ENCODE measurements around the gene INPP5A. TPM values are rescaled to one million over a fixed set of nuclear protein-coding genes. Genes with fewer than 3 reads are reported as not detected.

The INPP5A gene
- total and polyA plus RNA-seq, 2 donors (not counting 1 experiment from before 2014, with no cell fraction given): 9.3 to 87.8 TPM

DNA sequence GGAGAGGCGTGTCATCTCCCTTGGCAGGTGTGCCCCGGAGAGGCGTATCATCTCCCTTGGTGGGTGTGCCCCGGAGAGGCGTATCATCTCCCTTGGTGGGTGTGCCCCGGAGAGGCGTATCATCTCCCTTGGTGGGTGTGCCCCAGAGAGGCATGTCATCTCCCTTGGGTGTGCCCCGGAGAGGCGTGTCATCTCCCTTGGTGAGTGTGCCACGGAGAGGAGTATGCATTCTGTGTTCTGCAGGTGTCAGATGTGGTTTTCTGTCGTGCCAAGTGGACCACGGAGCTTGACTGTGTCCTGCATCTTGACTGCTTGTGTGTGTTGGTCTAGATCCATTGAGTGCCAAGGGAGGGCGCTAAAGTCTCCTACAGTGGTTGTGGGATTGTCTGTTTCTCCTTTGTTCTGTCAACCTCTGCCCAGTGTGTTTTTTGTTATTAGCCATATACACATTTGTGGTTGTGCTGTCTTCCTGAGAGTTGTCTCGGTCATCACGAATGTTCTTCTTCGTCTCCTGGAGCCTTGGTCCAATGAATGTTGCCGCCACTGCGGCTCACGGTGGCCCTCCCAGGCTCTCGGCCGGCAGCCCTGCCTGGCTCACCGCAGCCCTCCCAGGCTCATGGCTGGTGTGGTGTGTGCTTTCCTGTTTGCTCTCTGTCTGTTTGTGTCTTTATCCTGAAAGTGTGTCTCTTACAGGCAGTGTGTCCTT, 96.8 kb downstream of the INPP5A start:
- no peaks in the 10 kb centered on the region for H3K9me3 ChIP-seq (ENCODE audit: control extremely low read depth in 1 of 3, control insufficient read depth in 2 of 3, insufficient read depth in 1 of 3, low read length in 2 of 3)
- H4K20me1 ChIP-seq (ENCODE audit: control insufficient read depth, insufficient read depth, low read length, poor library complexity, severe bottlenecking): peaks cover 64% of the 10 kb centered on the region
- H3K27ac Mint-ChIP-seq: peak overlapping the region; percentile 39
- peak overlapping the region; percentile 18 for H3K4me3 Mint-ChIP-seq
- no peaks in the 10 kb centered on the region for H3K27me3 ChIP-seq (replicated peaks in 1 of 4; ENCODE audit: control extremely low read depth in 1 of 4, control insufficient read depth in 3 of 4, insufficient read depth in 4 of 4, low read length in 3 of 4)
- peak overlapping the region; percentile 10 for H2AFZ ChIP-seq (ENCODE audit: insufficient read depth, low read depth, low read length, poor library complexity, severe bottlenecking)
- DNase-seq (peak; percentile 73), ATAC-seq (ENCODE audit: low read depth) (peak; percentile 67)
- peaks cover 52% of the 10 kb centered on the region for H3K79me2 ChIP-seq (ENCODE audit: control insufficient read depth, insufficient read depth, low read length)
- no peak overlapping the region for H3K4me3 ChIP-seq (ENCODE audit: control extremely low read depth in 1 of 5, extremely low read depth in 1 of 5, insufficient read depth in 1 of 5, low read depth in 2 of 5, low read length in 4 of 5)
- CTCF ChIA-PET: interaction anchor here (1.0 to 6.0 kb wide), 7 partner anchors 8 to 179 kb away, joined by 3 to 59 read pairs (median 3); no protein-coding TSS in a partner anchor
- 71% methylated on average over 21 of the region's 22 CpGs for WGBS (ENCODE audit: insufficient coverage)
- peaks cover 56% of the 10 kb centered on the region for H3K4me1 Mint-ChIP-seq
- intact Hi-C loops (cut with micrococcal nuclease): loop anchor here (5.0 kb wide), 1 partner anchor 77 kb away; no protein-coding TSS in a partner anchor
- H3K9me3 Mint-ChIP-seq (ENCODE audit: insufficient read depth): no peaks in the 10 kb centered on the region
- POLR2A ChIA-PET: interaction anchor here (1.0 to 1.5 kb wide), 2 partner anchors 62 to 63 kb away, joined by 3 to 6 read pairs; no protein-coding TSS in a partner anchor
- no peak for TF ChIP-seq EZH2 (IDR thresholded peaks at IDR 0.05; ENCODE audit: borderline replicate concordance, insufficient read depth, low read depth, low read length, poor library complexity, severe bottlenecking)
- TF ChIP-seq, protein P1, sequence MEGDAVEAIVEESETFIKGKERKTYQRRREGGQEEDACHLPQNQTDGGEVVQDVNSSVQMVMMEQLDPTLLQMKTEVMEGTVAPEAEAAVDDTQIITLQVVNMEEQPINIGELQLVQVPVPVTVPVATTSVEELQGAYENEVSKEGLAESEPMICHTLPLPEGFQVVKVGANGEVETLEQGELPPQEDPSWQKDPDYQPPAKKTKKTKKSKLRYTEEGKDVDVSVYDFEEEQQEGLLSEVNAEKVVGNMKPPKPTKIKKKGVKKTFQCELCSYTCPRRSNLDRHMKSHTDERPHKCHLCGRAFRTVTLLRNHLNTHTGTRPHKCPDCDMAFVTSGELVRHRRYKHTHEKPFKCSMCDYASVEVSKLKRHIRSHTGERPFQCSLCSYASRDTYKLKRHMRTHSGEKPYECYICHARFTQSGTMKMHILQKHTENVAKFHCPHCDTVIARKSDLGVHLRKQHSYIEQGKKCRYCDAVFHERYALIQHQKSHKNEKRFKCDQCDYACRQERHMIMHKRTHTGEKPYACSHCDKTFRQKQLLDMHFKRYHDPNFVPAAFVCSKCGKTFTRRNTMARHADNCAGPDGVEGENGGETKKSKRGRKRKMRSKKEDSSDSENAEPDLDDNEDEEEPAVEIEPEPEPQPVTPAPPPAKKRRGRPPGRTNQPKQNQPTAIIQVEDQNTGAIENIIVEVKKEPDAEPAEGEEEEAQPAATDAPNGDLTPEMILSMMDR (IDR thresholded peaks at IDR 0.05): no peak
- H3K27ac ChIP-seq (ENCODE audit: low read length in 2 of 2): peak overlapping the region in 1 of 2 donors; percentile 43
- no peaks in the 10 kb centered on the region for H3K36me3 ChIP-seq (replicated peaks in 1 of 2; ENCODE audit: control extremely low read depth in 1 of 2, control insufficient read depth in 1 of 2, extremely low read depth in 1 of 2, insufficient read depth in 2 of 2, low read length in 1 of 2)
- no peaks in the 10 kb centered on the region for H3K27me3 Mint-ChIP-seq
- H3K4me2 ChIP-seq (replicated peaks; ENCODE audit: low read depth, low read length, poor library complexity, severe bottlenecking): peak overlapping the region; percentile 31
- H3K9ac ChIP-seq (ENCODE audit: low read length): no peak overlapping the region
- peaks cover 29 to 30% of the 10 kb centered on the region in 2 donors for H3K4me1 ChIP-seq (ENCODE audit: control insufficient read depth in 2 of 2, insufficient read depth in 2 of 2, low read length in 2 of 2)

DNA sequence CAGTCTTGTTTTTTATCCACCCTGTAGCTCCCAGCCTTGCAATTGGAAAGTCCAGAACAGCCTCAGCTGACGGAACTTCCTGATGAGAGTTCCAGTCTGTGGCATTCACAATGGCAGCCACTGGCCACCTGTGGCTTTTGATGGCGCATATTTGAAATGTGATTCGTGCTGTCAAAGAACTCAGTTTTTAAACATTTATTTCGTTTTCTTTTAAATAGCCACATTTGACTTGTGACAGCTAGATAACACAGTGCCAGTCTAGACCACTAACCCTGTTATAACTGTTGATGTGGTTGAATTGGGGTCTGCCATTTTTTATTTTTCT, 97.3 kb downstream of the INPP5A start:
- H3K27ac Mint-ChIP-seq: peak overlapping the region; percentile 39
- H3K79me2 ChIP-seq (ENCODE audit: control insufficient read depth, insufficient read depth, low read length): peaks cover 51% of the 10 kb centered on the region

More for the DNA sequence above, 97.3 kb downstream of the INPP5A start:
- peaks cover 0 to under 1% (median 0%) of the 10 kb centered on the region in 3 donors for H3K9me3 ChIP-seq (ENCODE audit: control extremely low read depth in 1 of 3, control insufficient read depth in 2 of 3, insufficient read depth in 1 of 3, low read length in 2 of 3)
- peak overlapping the region in 1 of 2 donors; percentile 43 for H3K27ac ChIP-seq (ENCODE audit: low read length in 2 of 2)
- H4K20me1 ChIP-seq (ENCODE audit: control insufficient read depth, insufficient read depth, low read length, poor library complexity, severe bottlenecking): peaks cover 64% of the 10 kb centered on the region
- CTCF ChIA-PET: interaction anchor here (1.0 to 6.0 kb wide), 6 partner anchors 17 to 180 kb away, joined by 3 to 59 read pairs (median 5); no protein-coding TSS in a partner anchor
- H3K4me3 Mint-ChIP-seq: no peak overlapping the region
- intact Hi-C loops (cut with micrococcal nuclease): loop anchor here (5.0 kb wide), 4 partner anchors 43 to 238 kb away; partner anchors contain the start of gene PWWP2B
- POLR2A ChIA-PET: interaction anchor here (0.6 to 1.0 kb wide), 3 partner anchors 15 to 165 kb away, joined by 3 to 4 read pairs (median 3); no protein-coding TSS in a partner anchor
- H3K27me3 Mint-ChIP-seq: no peaks in the 10 kb centered on the region
- DNase-seq: no peak
- peaks cover 29 to 30% of the 10 kb centered on the region in 2 donors for H3K4me1 ChIP-seq (ENCODE audit: control insufficient read depth in 2 of 2, insufficient read depth in 2 of 2, low read length in 2 of 2)
- ATAC-seq (ENCODE audit: low read depth): no peak
- H3K9ac ChIP-seq (ENCODE audit: low read length): no peak overlapping the region
- no peaks in the 10 kb centered on the region for H3K27me3 ChIP-seq (replicated peaks in 1 of 4; ENCODE audit: control extremely low read depth in 1 of 4, control insufficient read depth in 3 of 4, insufficient read depth in 4 of 4, low read length in 3 of 4)
- H3K4me3 ChIP-seq (ENCODE audit: control extremely low read depth in 1 of 5, extremely low read depth in 1 of 5, insufficient read depth in 1 of 5, low read depth in 2 of 5, low read length in 4 of 5): no peak overlapping the region
- H3K4me2 ChIP-seq (replicated peaks; ENCODE audit: low read depth, low read length, poor library complexity, severe bottlenecking): peak overlapping the region; percentile 31
- H3K9me3 Mint-ChIP-seq (ENCODE audit: insufficient read depth): no peaks in the 10 kb centered on the region
- no peak overlapping the region for H2AFZ ChIP-seq (ENCODE audit: insufficient read depth, low read depth, low read length, poor library complexity, severe bottlenecking)
- WGBS (ENCODE audit: insufficient coverage): 84% methylated on average over 2 of the region's 4 CpGs
- no peaks in the 10 kb centered on the region for H3K36me3 ChIP-seq (replicated peaks in 1 of 2; ENCODE audit: control extremely low read depth in 1 of 2, control insufficient read depth in 1 of 2, extremely low read depth in 1 of 2, insufficient read depth in 2 of 2, low read length in 1 of 2)
- TF ChIP-seq, protein P1 (IDR thresholded peaks at IDR 0.05): no peak
- no peak for TF ChIP-seq EZH2 (IDR thresholded peaks at IDR 0.05; ENCODE audit: borderline replicate concordance, insufficient read depth, low read depth, low read length, poor library complexity, severe bottlenecking)
- peaks cover 51% of the 10 kb centered on the region for H3K4me1 Mint-ChIP-seq
